Measurements from ENCODE around the gene PLEKHM1. TPM values are rescaled to one million over a fixed set of nuclear protein-coding genes. Genes with fewer than 3 reads are reported as not detected.
"Not testable (repeated sequence)": the region's sequence is repeated elsewhere in the genome, so short reads cannot be mapped to it uniquely, and the experiment has no call there.

The PLEKHM1 gene
- total RNA-seq, 1 experiment from 2014 or later: 8.8 TPM

DNA sequence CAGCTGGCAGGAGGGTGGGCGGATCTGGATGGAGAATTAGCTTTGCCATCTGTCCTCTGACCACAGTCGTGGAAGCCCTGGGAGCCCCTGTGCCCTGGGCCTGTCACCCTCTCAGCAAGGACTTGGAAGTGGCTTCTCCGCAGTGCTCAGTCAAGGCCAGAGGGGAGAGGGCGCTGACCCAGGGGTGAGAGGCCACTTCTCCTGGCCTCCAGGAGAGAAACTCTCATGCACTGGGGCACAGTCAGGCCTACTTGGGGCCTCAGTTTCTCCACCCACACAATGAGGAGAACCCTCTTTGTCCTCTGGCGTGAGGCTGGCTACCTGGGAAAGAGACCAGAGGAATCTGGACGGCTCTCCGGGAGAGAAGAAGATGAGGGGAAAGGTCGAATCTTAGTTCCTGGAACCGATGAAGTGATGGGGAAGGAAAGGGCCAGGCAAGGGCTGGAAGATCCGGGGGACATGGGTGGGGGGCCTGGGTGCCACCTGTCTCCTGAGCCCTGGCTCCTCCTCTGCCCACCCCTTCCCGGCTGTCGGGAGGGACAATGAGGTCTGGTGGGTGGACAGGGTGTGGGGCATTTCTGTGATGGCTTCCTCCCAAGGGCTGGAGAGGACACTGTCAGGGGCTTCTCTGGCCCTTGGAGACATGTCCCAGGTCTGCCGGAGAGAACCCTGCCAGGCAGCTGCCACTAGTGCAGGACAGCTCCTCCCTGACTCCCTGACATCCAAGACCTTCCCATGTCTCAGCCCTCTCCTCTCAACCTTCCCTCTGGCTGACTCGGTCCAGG lies 48.8 kb downstream of the PLEKHM1 start:
- Histone ChIP-seq H3K4me1 (replicated peaks) (peaks cover 4% of the 10 kb centered on the region; the same call in 1 of the 2 replicates), H3K36me3 (peaks cover 17% of the 10 kb centered on the region), H3K27ac (no peak overlapping the region), H3K27me3 (replicated peaks) (no peaks in the 10 kb centered on the region), H3K4me3 (no peak overlapping the region), H3K9me3 (replicated peaks) (no peaks in the 10 kb centered on the region)
- no peak for DNase-seq (ENCODE audit: low read depth in 1 of 2, low spot score in 2 of 2)

DNA sequence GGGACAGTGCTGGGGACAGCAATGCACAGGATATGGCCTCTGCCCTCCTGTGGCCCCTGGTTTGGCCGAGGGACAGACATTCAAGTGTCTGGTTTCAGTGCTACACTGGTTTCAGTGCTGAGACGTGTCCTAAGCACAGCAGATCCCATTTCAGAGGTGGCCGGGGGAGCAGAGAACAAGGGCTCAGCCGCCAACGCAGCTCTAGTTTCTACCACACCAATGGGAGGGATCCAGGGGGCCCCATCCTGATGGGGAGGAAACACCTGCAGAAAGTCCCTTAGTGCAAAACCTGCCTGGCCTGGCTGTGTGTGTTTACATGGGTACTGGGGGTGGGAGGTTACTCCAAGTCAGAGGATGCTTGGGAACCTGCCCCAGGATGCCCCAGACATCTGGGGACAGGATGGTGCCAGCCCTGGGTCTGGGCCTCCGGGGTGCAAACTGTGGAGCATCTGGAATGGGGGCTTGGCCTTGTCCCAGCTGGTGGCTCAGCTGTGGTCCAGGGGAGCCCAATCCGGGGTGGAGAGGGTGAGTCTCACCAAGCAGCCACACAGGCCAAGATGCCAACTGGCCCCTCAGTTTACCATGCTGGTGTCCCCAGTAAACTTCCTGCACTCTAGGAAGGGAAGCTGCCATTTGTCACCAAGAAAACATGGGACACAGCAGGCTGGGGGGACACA lies 49.5 kb downstream of the PLEKHM1 start:
- not testable (repeated sequence) for H3K9me3 ChIP-seq (replicated peaks); H3K27me3 ChIP-seq (replicated peaks); H3K4me3 ChIP-seq; H3K4me1 ChIP-seq (replicated peaks); DNase-seq (ENCODE audit: low read depth in 1 of 2, low spot score in 2 of 2); H3K27ac ChIP-seq
- H3K36me3 ChIP-seq: peaks cover 20% of the 10 kb centered on the region

- Histone ChIP-seq H3K4me1 (replicated peaks) (peaks cover 4% of the 10 kb centered on the region; the same call in 1 of the 2 replicates), H3K9me3 (replicated peaks) (no peaks in the 10 kb centered on the region), H3K27me3 (replicated peaks) (no peaks in the 10 kb centered on the region), H3K4me3 (no peak overlapping the region), H3K27ac (no peak overlapping the region), H3K36me3 (peaks cover 27% of the 10 kb centered on the region)
- DNase-seq (ENCODE audit: low read depth in 1 of 2, low spot score in 2 of 2): no peak
These were observed 50.3 kb downstream of the PLEKHM1 start for GRCh38 chr17:45440161-45440778.

DNA sequence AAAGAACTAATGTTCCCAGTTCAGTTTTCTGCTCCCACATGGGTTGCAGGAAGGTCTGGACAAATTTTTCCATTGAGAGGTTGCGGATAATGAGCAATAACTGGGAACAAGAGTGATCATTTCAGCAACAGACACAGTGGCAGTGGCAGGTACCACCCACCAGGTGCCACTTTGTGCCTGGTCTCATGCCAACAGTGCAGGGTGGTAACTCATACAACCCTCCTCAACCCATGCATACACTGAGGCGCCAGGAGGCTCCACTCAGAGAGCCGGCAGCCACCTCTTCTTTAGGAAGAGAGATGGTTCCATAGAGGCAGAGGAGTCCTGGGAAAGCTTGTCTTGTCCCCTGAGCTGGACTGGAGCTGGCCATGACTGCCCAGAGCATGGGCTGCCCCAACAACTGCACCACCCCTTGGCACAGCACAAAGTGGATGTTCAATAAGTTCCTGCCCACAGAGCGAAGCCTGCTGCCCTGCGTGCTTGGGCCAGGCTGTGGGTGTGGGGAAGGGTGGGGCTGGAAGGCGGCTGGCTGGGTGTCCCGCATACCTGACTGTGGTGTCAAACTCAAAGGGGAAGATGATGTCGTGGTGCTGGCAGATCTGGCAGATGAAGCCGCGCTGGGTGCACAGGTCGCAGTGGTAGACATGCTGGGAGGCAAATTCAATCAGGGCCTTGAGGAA lies 51.5 kb downstream of the PLEKHM1 start:
- Histone ChIP-seq H3K9me3 (replicated peaks) (no peaks in the 10 kb centered on the region), H3K4me1 (replicated peaks) (peaks cover 4% of the 10 kb centered on the region; the same call in 1 of the 2 replicates), H3K27me3 (replicated peaks) (no peaks in the 10 kb centered on the region), H3K27ac (no peak overlapping the region), H3K36me3 (peaks cover 24% of the 10 kb centered on the region), H3K4me3 (no peak overlapping the region)
- no peak for DNase-seq (ENCODE audit: low read depth in 1 of 2, low spot score in 2 of 2)

- no peaks in the 10 kb centered on the region for H3K9me3 ChIP-seq (replicated peaks)
- no peak overlapping the region for H3K4me3 ChIP-seq
- H3K36me3 ChIP-seq: peaks cover 24% of the 10 kb centered on the region
- H3K27ac ChIP-seq: no peak overlapping the region
- no peaks in the 10 kb centered on the region for H3K27me3 ChIP-seq (replicated peaks)
- DNase-seq (ENCODE audit: low read depth in 1 of 2, low spot score in 2 of 2): no peak
- peaks cover 5% of the 10 kb centered on the region; the same call in 1 of the 2 replicates for H3K4me1 ChIP-seq (replicated peaks)
These were observed 52.8 kb downstream of the PLEKHM1 start for GRCh38 chr17:45437465-45438283.

DNA sequence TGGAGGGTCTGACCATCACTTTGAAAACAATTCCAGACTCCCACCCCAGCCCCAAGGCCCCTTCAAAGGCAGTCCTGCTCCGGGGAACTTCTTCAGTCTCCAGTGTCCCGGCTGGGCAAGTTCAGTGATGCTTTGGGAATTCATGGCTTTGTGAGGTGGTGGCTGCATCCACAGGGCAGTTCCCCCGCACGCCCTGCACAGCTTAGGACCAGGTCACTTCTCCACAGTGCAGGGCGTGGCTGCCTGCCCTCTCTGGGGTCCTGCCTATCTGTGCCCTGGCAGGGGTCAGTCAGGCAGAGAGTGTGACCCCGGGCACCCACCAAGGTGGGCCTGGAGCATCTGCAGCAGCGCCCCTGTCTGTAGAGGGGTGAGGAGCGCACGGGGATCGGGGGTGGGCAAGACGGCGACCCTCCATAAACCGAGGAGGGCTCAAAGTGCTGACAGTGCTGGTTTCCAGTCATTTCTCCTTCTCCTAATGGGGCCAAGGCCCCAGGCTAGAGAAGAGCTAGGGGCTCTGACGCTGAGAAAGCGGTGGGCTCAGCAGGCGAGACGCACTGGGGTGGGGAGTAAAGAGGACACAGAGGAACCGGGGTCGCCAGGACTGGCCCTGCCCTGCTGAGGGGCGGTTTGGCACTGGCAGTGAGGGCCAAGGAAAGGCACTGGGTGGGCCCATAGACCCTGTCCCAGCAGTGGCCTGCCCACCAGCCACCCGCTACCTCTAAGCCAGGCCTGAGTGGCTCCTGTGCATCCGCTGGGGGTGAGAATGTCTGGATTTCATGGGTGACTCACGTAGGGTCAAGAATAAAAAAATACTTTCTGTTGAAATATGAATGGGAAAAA lies 53.7 kb downstream of the PLEKHM1 start:
- H3K4me3 ChIP-seq: no peak overlapping the region
- no peaks in the 10 kb centered on the region for H3K9me3 ChIP-seq (replicated peaks)
- H3K27me3 ChIP-seq (replicated peaks): peaks cover 5% of the 10 kb centered on the region
- peaks cover 21% of the 10 kb centered on the region for H3K36me3 ChIP-seq
- no peak for DNase-seq (ENCODE audit: low read depth in 1 of 2, low spot score in 2 of 2)
- H3K4me1 ChIP-seq (replicated peaks): peaks cover 11% of the 10 kb centered on the region
- no peak overlapping the region for H3K27ac ChIP-seq

- Histone ChIP-seq H3K4me3 (no peak overlapping the region), H3K4me1 (replicated peaks) (peaks cover 17% of the 10 kb centered on the region), H3K27me3 (replicated peaks) (peaks cover 10% of the 10 kb centered on the region), H3K36me3 (peaks cover 21% of the 10 kb centered on the region), H3K27ac (no peak overlapping the region), H3K9me3 (replicated peaks) (no peaks in the 10 kb centered on the region)
- no peak for DNase-seq (ENCODE audit: low read depth in 1 of 2, low spot score in 2 of 2)
These were observed 54.4 kb downstream of the PLEKHM1 start for GRCh38 chr17:45436161-45436560.

GRCh38 chr17:45435481-45435880 lies 55.0 kb downstream of the PLEKHM1 start:
- peaks cover 21% of the 10 kb centered on the region for H3K36me3 ChIP-seq
- no peak for DNase-seq (ENCODE audit: low read depth in 1 of 2, low spot score in 2 of 2)
- no peak overlapping the region for H3K27ac ChIP-seq
- peaks cover 2% of the 10 kb centered on the region; the same call in 1 of the 2 replicates for H3K9me3 ChIP-seq (replicated peaks)
- peaks cover 17% of the 10 kb centered on the region for H3K27me3 ChIP-seq (replicated peaks)
- H3K4me3 ChIP-seq: no peak overlapping the region
- peaks cover 20% of the 10 kb centered on the region for H3K4me1 ChIP-seq (replicated peaks)

- no peak overlapping the region for H3K4me3 ChIP-seq
- DNase-seq (ENCODE audit: low read depth in 1 of 2, low spot score in 2 of 2): peak in 1 of 2 experiments; percentile 47
- peaks cover 36% of the 10 kb centered on the region for H3K27me3 ChIP-seq (replicated peaks)
- peaks cover 16% of the 10 kb centered on the region for H3K4me1 ChIP-seq (replicated peaks)
- H3K9me3 ChIP-seq (replicated peaks): peaks cover 3% of the 10 kb centered on the region; the same call in 1 of the 2 replicates
- peaks cover 14% of the 10 kb centered on the region for H3K36me3 ChIP-seq
- H3K27ac ChIP-seq: no peak overlapping the region
These were observed 57.4 kb downstream of the PLEKHM1 start for GRCh38 chr17:45433159-45433535.

GRCh38 chr17:45432405-45433158 lies 57.9 kb downstream of the PLEKHM1 start, which contains the start of gene ARHGAP27:
TSS of gene ARHGAP27 (minus strand) at chr17:45432870. CDS start at chr17:45430279, 2,591 bp downstream.
- DNase-seq (ENCODE audit: low read depth in 1 of 2, low spot score in 2 of 2): peak in 1 of 2 experiments; percentile 55
- Histone ChIP-seq H3K36me3 (peaks cover 10% of the 10 kb centered on the region), H3K4me1 (replicated peaks) (peaks cover 16% of the 10 kb centered on the region), H3K27ac (no peak within 1 kb of the TSS), H3K27me3 (replicated peaks) (peaks cover 37% of the 10 kb centered on the region), H3K4me3 (peak within 1 kb of the TSS; percentile 25), H3K9me3 (replicated peaks) (peaks cover 3% of the 10 kb centered on the region; the same call in 1 of the 2 replicates)

DNA sequence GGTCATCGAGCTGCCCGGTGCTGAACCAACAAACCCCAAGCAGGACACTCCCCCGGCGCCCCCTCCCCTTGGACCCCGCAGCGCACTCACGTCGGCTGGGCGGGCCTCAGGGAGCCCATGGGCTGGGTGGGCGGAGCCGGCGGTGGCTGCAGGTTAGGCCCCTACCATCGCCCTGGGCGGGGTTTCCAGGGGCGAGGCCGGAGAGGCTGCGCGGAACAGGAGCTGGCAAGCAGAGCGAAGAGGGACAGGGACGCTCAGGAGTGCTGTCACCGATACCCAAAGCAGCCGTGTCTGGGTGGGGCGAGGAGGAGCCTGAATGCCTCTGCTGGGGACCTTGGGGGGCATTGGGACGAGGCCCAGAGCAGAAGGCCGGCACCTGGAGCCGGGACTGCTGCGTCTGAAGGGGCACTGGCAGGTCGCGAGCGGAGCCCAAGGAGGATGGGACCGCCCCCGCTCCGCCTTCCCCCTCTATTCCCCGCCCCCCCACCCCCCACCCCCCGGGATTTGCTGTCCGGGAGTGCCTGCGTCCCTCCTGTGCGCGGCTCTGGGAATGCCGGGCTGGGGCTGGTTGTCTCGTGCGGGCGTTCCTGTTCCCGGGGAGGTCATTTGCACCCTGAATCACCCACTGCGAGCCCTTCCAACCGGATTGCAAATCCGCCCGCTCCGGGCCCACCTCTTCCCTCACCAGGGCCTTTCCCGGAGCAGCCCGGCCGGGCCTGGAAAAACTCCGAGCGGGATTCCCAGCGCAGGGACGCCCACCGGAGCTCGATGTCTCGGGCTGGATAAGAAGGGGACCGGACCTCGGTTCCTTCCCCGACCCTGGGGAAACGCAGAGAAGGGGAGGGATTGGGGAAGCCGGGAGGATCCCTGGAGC lies 58.8 kb downstream of the PLEKHM1 start:
- H3K27ac ChIP-seq: no peak overlapping the region
- H3K9me3 ChIP-seq (replicated peaks): peaks cover 3% of the 10 kb centered on the region; the same call in 1 of the 2 replicates
- peak overlapping the region; percentile 25 for H3K4me3 ChIP-seq
- peaks cover 10% of the 10 kb centered on the region for H3K36me3 ChIP-seq
- peaks cover 16% of the 10 kb centered on the region for H3K4me1 ChIP-seq (replicated peaks)
- DNase-seq (ENCODE audit: low read depth in 1 of 2, low spot score in 2 of 2): peak; percentile 41 to 61
- H3K27me3 ChIP-seq (replicated peaks): peaks cover 39% of the 10 kb centered on the region

Data from SJSA1 (cell line).